ENCODE data around the gene PPP1R14C. TPM values are rescaled to one million over a fixed set of nuclear protein-coding genes. Genes with fewer than 3 reads are reported as not detected.

PPP1R14C gene
- polyA plus RNA-seq, 3 donors = 0.11 TPM; not detected in 2

DNA sequence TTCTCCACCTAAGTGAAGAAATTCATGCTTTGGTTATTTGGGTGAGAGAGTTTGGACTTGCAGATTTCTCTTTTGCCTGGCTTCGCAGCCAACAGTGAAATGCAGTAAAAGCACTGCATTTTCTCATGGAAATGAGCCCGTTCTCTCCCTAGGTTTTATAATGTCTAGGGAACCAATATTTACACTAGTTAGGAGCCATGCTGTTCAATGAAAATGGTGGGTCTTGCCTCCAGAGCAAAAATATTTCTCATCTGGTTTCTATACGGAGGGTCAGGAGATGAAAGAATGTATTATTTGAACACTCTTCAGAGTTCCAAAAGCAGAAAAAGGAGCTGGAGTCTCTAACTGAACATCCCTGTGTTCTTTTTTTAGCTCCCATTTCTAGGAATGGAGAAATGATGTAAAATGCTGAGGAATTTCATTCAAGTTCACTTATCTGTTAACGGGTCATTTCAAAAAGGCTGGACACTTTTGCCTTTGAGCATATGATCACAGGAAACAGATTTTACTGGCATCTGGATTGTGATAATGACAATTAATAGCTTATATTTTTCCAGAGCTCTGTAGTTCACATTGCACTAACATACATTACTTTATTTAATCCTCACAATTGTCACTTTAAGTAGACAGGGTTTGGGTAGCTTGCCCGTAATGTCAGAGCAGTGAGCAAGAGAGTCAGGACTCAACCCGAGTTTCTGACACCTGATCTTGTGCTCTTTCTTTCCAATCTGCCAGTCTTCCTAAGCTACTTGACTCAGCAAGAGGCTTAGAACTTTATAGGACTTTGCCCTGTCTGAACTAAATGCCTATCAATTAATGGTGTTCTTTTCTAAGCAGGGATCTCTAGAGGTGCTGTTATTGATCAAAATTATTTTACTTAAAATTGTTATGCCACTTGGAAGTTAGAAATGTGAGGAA, 78.0 kb downstream of the PPP1R14C start:
- no peaks in the 10 kb centered on the region for H3K4me1 ChIP-seq (ENCODE audit: control insufficient read depth in 1 of 2, insufficient read depth in 2 of 2, low read length in 2 of 2)
- no peak overlapping the region for H3K4me3 Mint-ChIP-seq
- no peaks in the 10 kb centered on the region for H3K9me3 ChIP-seq (replicated peaks in 1 of 2; ENCODE audit: control insufficient read depth in 1 of 2, insufficient read depth in 1 of 2, low read length in 2 of 2)
- no peak overlapping the region for H3K4me2 ChIP-seq (replicated peaks; ENCODE audit: extremely low read depth, low read length, poor library complexity, severe bottlenecking)
- TF ChIP-seq, protein P1, sequence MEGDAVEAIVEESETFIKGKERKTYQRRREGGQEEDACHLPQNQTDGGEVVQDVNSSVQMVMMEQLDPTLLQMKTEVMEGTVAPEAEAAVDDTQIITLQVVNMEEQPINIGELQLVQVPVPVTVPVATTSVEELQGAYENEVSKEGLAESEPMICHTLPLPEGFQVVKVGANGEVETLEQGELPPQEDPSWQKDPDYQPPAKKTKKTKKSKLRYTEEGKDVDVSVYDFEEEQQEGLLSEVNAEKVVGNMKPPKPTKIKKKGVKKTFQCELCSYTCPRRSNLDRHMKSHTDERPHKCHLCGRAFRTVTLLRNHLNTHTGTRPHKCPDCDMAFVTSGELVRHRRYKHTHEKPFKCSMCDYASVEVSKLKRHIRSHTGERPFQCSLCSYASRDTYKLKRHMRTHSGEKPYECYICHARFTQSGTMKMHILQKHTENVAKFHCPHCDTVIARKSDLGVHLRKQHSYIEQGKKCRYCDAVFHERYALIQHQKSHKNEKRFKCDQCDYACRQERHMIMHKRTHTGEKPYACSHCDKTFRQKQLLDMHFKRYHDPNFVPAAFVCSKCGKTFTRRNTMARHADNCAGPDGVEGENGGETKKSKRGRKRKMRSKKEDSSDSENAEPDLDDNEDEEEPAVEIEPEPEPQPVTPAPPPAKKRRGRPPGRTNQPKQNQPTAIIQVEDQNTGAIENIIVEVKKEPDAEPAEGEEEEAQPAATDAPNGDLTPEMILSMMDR (IDR thresholded peaks at IDR 0.05) = no peak
- no peak for DNase-seq
- peaks cover 2 to 28% (median 8%) of the 10 kb centered on the region in 3 donors for H3K27me3 Mint-ChIP-seq (ENCODE audit: low read depth in 3 of 3)
- H3K9me3 Mint-ChIP-seq = peaks cover 0 to 2% (median 0%) of the 10 kb centered on the region in 7 donors
- no peaks in the 10 kb centered on the region for H3K36me3 ChIP-seq (replicated peaks in 1 of 2; ENCODE audit: control insufficient read depth in 1 of 2, insufficient read depth in 2 of 2, low read length in 2 of 2)
- H4K20me1 ChIP-seq (ENCODE audit: insufficient read depth, low read length) = no peaks in the 10 kb centered on the region
- H3K27ac Mint-ChIP-seq = no peak overlapping the region
- no peak overlapping the region for H3K4me3 ChIP-seq (replicated peaks in 1 of 3; ENCODE audit: low read depth in 2 of 3, low read length in 3 of 3)
- H3K4me1 Mint-ChIP-seq = no peaks in the 10 kb centered on the region
- H3K79me2 ChIP-seq (ENCODE audit: insufficient read depth, low read length) = no peaks in the 10 kb centered on the region
- H3K27me3 ChIP-seq (ENCODE audit: control insufficient read depth in 2 of 2, insufficient read depth in 2 of 2, low read length in 2 of 2) = peaks cover 0 to 2% of the 10 kb centered on the region in 2 donors
- no peak overlapping the region for H3K27ac ChIP-seq (ENCODE audit: low read depth in 1 of 2, low read length in 2 of 2)
- no peaks in the 10 kb centered on the region for H3K36me3 Mint-ChIP-seq
- no peak overlapping the region for H3K9ac ChIP-seq (ENCODE audit: insufficient read depth, low read length, poor library complexity, severe bottlenecking)
- intact Hi-C loops (cut with micrococcal nuclease) = no loop called here
- no CpG with 5 or more reads among the region's 6 CpGs for WGBS (ENCODE audit: insufficient coverage)
- no peak overlapping the region for H2AFZ ChIP-seq (ENCODE audit: insufficient read depth, low read depth, low read length, poor library complexity, severe bottlenecking)

DNA sequence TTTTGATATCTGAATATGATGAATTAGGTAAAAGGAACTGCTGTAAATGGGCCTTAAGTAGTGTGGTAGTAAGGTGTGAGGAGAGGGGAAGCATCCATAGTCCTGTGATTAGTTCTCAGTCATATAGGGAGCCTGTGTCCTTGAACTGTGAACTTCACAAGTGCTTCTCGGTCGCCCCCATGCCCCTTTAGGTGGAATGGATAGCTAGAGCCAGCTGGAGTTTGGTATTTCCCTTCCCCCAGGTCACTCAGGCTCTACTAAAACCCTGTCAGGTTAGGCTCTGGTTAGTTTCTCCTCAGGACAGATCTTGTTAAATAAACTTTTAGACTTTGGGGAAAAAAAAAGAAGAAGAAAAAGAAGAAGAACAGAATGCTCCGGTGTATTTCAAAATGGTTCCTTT, 82.0 kb downstream of the PPP1R14C start:
- H3K27me3 ChIP-seq (ENCODE audit: control insufficient read depth in 2 of 2, insufficient read depth in 2 of 2, low read length in 2 of 2) = peaks cover 7 to 12% of the 10 kb centered on the region in 2 donors
- no peaks in the 10 kb centered on the region for H3K36me3 ChIP-seq (replicated peaks in 1 of 2; ENCODE audit: control insufficient read depth in 1 of 2, insufficient read depth in 2 of 2, low read length in 2 of 2)
- Mint-ChIP-seq H3K27me3 (ENCODE audit: low read depth in 3 of 3) (peaks cover 5 to 47% (median 19%) of the 10 kb centered on the region in 3 donors), H3K9me3 (no peaks in the 10 kb centered on the region), H3K36me3 (no peaks in the 10 kb centered on the region), H3K4me1 (no peaks in the 10 kb centered on the region), H3K4me3 (no peak overlapping the region), H3K27ac (no peak overlapping the region)
- intact Hi-C loops (cut with micrococcal nuclease) = no loop called here
- TF ChIP-seq, protein P1 (IDR thresholded peaks at IDR 0.05) = no peak
- no peaks in the 10 kb centered on the region for H3K79me2 ChIP-seq (ENCODE audit: insufficient read depth, low read length)
- DNase-seq = no peak
- H3K4me2 ChIP-seq (replicated peaks; ENCODE audit: extremely low read depth, low read length, poor library complexity, severe bottlenecking) = no peak overlapping the region
- H2AFZ ChIP-seq (ENCODE audit: insufficient read depth, low read depth, low read length, poor library complexity, severe bottlenecking) = no peak overlapping the region
- no peaks in the 10 kb centered on the region for H4K20me1 ChIP-seq (ENCODE audit: insufficient read depth, low read length)
- no peak overlapping the region for H3K4me3 ChIP-seq (replicated peaks in 1 of 3; ENCODE audit: low read depth in 2 of 3, low read length in 3 of 3)
- no peak overlapping the region for H3K9ac ChIP-seq (ENCODE audit: insufficient read depth, low read length, poor library complexity, severe bottlenecking)
- no peaks in the 10 kb centered on the region for H3K4me1 ChIP-seq (ENCODE audit: control insufficient read depth in 1 of 2, insufficient read depth in 2 of 2, low read length in 2 of 2)
- H3K9me3 ChIP-seq (replicated peaks in 1 of 2; ENCODE audit: control insufficient read depth in 1 of 2, insufficient read depth in 1 of 2, low read length in 2 of 2) = no peaks in the 10 kb centered on the region
- H3K27ac ChIP-seq (ENCODE audit: low read depth in 1 of 2, low read length in 2 of 2) = no peak overlapping the region
- 80% methylated on average over 1 of the region's 3 CpGs for WGBS (ENCODE audit: insufficient coverage)
